Measurements from ENCODE around the gene DRAXIN.

GRCh38 chr1:11673089-11673769 is 18.3 kb upstream of the DRAXIN start:
- TF ChIP-seq CTCF (IDR thresholded peaks at IDR 0.05) (no peak), POLR2A (IDR thresholded peaks at IDR 0.05) (no peak)
